Gastrocnemius medialis (tissue), 4 donors: ENCODE data around the gene ANKRD31. TPM values are rescaled to one million over a fixed set of nuclear protein-coding genes. Genes with fewer than 3 reads are reported as not detected.

Experiments
- ATAC-seq, 2 donors: fragments of 150-250 bp; one replicate each; pipeline ENCODE4 v1.9.1; 2016
- DNase-seq, 2 donors: peaks; one replicate each; pipeline ENCODE4 v3.0.0-alpha.2; 2019
- H3K27ac ChIP-seq, 4 donors: fragments of 200-600 bp; sonication (generic); 1 replicate in 1 of 4; 2 replicates in 3 of 4; pipeline ENCODE4 v1.5.1; 2016 to 2018; ENCODE audit warnings: mild to moderate bottlenecking in 2 of 4, moderate library complexity in 1 of 4
- H3K27me3 ChIP-seq, 3 donors: fragments of 200-600 bp; sonication (generic) in 2 of 3; 1 replicate in 1 of 3; 2 replicates in 2 of 3; pipeline versions ENCODE4 v1.5.1 to v1.6.0; 2016 to 2019; ENCODE audit warnings: mild to moderate bottlenecking in 1 of 3, moderate library complexity in 1 of 3
- H3K36me3 ChIP-seq, 2 donors: fragments of 200-600 bp; sonication (generic) in 1 of 2; one replicate each; pipeline ENCODE4 v1.5.1; 2017 to 2018
- H3K4me1 ChIP-seq, 2 donors: fragments of 200-600 bp; sonication (generic) in 1 of 2; one replicate each; pipeline ENCODE4 v1.5.1; 2016 to 2017; ENCODE audit warnings: mild to moderate bottlenecking in 2 of 2
- H3K4me3 ChIP-seq, 4 donors: fragments of 200-600 bp; sonication (generic) in 3 of 4; 1 replicate in 1 of 4; 2 replicates in 3 of 4; pipeline ENCODE4 v1.5.1; 2016 to 2019; ENCODE audit warnings: mild to moderate bottlenecking in 2 of 4
- H3K9me3 ChIP-seq, 3 donors: fragments of 200-600 bp; sonication (generic) in 2 of 3; 1 replicate in 1 of 3; 2 replicates in 2 of 3; pipeline ENCODE4 v1.5.1; 2016 to 2019
- POLR2A ChIP-seq, 2 donors: fragments of 450-650 bp; IDR thresholded peaks; one replicate each; pipeline ENCODE4 v1.6.1; 2017; ENCODE audit warnings: antibody characterized with exemption in 2 of 2, mild to moderate bottlenecking in 2 of 2, moderate library complexity in 2 of 2
- in situ Hi-C, 4 donors: fragments of 200-750 bp; cut with MboI; loops; one replicate each; pipeline versions ENCODE4 v1.15.0 to v1.8.0; 2017; ENCODE audit warnings: low sequenced_read_pairs in 4 of 4
- intact Hi-C: fragments of 100-400 bp; cut with DNase I; formaldehyde crosslinking; loops from one replicate; pipeline ENCODE4 v1.15.1; 2023; ENCODE audit warnings: low total_unique reads
- total RNA-seq, 4 donors: library from RNA; depleted of rRNA; stranded (reverse); fragments of >200 nt; gene quantifications; one replicate each; pipeline versions ENCODE4 v1.1.0 to v1.2.3, GENCODE V29; 2016
- TF ChIP-seq, protein P1 (sequence below), 5 experiments: fragments of 450-650 bp in 3 of 5; fragments of 200-600 bp in 2 of 5; sonication (generic) in 2 of 5; IDR thresholded peaks in 4 of 5; conservative IDR thresholded peaks in 1 of 5; 1 replicate in 4 of 5; 2 replicates in 1 of 5; pipeline ENCODE4 v1.5.1; 2016 to 2019; ENCODE audit warnings: antibody characterized with exemption in 5 of 5, mild to moderate bottlenecking in 3 of 5, moderate library complexity in 3 of 5

The ANKRD31 gene
- total RNA-seq, 4 donors from 2014 or later: 0.03 TPM; not detected in 3

DNA sequence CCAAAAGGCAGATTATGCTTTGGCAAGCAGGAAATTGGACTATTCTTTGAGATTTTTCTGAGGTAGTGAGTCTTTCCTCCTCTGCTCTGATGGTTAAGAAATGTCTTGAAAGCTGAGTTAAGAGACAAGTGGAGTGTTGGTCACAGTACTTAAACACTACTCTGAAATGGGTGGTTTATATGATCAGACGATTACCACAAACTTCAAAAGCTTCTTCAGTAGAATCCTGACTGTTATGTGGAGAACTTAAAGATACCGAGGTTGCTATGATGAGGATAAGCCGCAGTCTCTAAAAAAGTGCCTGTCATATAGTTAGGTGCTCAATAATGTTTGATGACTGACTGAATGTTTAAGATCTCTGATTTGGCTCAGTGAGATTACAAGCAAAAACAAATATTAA is 208.6 kb downstream of the ANKRD31 start:
- H3K4me3 ChIP-seq: no peak overlapping the region
- H3K9me3 ChIP-seq: no peaks in the 10 kb centered on the region
- H3K36me3 ChIP-seq: no peaks in the 10 kb centered on the region
- no peak for TF ChIP-seq POLR2A (IDR thresholded peaks at IDR 0.05)
- TF ChIP-seq, protein P1, sequence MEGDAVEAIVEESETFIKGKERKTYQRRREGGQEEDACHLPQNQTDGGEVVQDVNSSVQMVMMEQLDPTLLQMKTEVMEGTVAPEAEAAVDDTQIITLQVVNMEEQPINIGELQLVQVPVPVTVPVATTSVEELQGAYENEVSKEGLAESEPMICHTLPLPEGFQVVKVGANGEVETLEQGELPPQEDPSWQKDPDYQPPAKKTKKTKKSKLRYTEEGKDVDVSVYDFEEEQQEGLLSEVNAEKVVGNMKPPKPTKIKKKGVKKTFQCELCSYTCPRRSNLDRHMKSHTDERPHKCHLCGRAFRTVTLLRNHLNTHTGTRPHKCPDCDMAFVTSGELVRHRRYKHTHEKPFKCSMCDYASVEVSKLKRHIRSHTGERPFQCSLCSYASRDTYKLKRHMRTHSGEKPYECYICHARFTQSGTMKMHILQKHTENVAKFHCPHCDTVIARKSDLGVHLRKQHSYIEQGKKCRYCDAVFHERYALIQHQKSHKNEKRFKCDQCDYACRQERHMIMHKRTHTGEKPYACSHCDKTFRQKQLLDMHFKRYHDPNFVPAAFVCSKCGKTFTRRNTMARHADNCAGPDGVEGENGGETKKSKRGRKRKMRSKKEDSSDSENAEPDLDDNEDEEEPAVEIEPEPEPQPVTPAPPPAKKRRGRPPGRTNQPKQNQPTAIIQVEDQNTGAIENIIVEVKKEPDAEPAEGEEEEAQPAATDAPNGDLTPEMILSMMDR (IDR thresholded peaks at IDR 0.05 in 4 of 5, conservative IDR thresholded peaks at IDR 0.05 in 1 of 5): no peak
- no peak overlapping the region for H3K27ac ChIP-seq
- ATAC-seq (no peak), DNase-seq (no peak)
- H3K4me1 ChIP-seq: no peaks in the 10 kb centered on the region
- in situ Hi-C loops (no loop called here), intact Hi-C loops (no loop called here)
- H3K27me3 ChIP-seq: no peaks in the 10 kb centered on the region

DNA sequence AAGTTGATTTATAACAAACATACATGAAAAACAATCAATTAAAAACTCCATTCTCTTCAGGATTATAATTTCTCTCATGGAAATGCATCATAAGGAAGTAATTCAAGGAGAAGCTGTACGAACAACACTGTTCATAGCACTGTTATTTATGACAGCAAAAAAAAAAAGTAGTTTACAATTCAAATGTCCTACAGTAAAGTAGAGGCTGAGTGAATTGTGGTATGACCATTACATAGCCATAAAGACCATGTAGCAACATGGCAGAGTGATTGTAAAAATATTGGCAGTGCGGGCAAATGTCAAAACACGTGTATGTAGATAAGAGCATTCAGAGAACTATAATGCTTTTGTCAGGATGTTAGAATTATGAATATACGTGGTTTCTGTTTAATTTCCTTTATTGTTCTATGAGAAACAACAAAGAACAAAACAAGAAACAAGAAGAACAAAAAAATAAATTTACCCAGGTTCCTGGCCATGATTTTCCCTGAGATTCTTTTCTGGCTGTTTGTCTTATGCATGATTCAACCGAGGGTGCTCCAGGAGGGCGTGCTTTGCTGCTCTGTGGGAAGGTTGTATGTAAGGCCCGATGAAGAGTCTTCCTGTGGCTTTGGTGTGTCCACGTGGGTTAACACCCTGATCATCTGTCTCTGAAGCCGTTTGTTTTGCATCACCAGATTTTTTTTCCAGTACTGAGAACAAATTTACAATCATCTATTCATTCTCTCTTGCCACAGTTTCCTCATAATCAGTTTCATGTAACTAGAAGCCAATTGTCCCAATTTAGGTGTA is 213.1 kb downstream of the ANKRD31 start:
- in situ Hi-C loops: no loop called here
- no peak for ATAC-seq

DNA sequence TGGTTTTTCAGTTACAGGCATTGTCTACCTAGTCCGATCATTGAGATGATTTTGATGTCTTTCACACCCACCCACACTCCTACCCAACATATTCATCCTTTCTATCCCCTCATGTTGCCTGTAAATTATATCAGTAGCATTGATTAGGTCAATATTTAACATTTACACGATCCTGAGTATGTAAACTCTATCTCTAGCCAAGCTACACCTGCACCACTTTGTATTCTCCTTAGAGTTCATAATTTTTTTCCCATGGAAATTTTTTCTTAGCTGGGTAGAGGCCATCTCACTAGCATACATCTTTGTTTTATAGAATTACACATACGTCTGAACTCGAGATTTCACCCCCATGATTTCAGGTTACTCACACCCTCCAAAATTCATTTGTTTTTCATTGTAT is 214.9 kb downstream of the ANKRD31 start:
- TF ChIP-seq, protein P1 (IDR thresholded peaks at IDR 0.05 in 4 of 5, conservative IDR thresholded peaks at IDR 0.05 in 1 of 5): no peak
- no peak for ATAC-seq

More for the DNA sequence above, 213.1 kb downstream of the ANKRD31 start:
- H3K9me3 ChIP-seq: no peaks in the 10 kb centered on the region
- no peak overlapping the region for H3K4me3 ChIP-seq
- TF ChIP-seq, protein P1 (IDR thresholded peaks at IDR 0.05 in 4 of 5, conservative IDR thresholded peaks at IDR 0.05 in 1 of 5): no peak
- TF ChIP-seq POLR2A (IDR thresholded peaks at IDR 0.05): no peak
- no peaks in the 10 kb centered on the region for H3K36me3 ChIP-seq
- no peak for DNase-seq
- no peaks in the 10 kb centered on the region for H3K27me3 ChIP-seq
- no peaks in the 10 kb centered on the region for H3K4me1 ChIP-seq
- no peak overlapping the region for H3K27ac ChIP-seq
- intact Hi-C loops: no loop called here

DNA sequence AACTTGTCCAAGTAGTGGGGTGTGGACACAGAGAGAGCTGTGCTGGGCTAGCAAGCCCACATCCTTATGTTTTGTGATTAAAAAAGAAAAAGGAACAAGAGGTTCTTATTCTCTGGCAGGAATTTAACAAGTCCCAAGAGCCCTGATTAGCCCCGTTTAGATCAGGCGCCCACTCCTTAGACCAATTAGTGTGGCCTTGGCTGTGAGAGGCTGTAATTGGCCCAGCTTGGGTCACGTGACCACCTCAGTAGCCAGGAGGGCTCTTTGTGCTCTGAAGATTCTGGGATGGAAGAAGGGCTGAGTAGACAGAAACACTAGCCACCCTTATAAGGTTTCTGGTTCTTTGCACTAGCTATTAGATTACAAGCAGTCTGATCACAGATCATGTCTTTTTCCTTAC is 215.5 kb downstream of the ANKRD31 start:
- no peak for DNase-seq
- H3K4me1 ChIP-seq: no peaks in the 10 kb centered on the region
- in situ Hi-C loops (no loop called here), intact Hi-C loops (no loop called here)
- H3K4me3 ChIP-seq: no peak overlapping the region
- ATAC-seq: no peak
- no peak overlapping the region for H3K27ac ChIP-seq
- H3K36me3 ChIP-seq: no peaks in the 10 kb centered on the region
- TF ChIP-seq, protein P1 (IDR thresholded peaks at IDR 0.05 in 4 of 5, conservative IDR thresholded peaks at IDR 0.05 in 1 of 5): no peak
- no peak for TF ChIP-seq POLR2A (IDR thresholded peaks at IDR 0.05)
- H3K27me3 ChIP-seq: no peaks in the 10 kb centered on the region
- H3K9me3 ChIP-seq: no peaks in the 10 kb centered on the region

More for the DNA sequence above, 214.9 kb downstream of the ANKRD31 start:
- Histone ChIP-seq H3K9me3 (no peaks in the 10 kb centered on the region), H3K4me3 (no peak overlapping the region), H3K36me3 (no peaks in the 10 kb centered on the region), H3K27ac (no peak overlapping the region), H3K27me3 (no peaks in the 10 kb centered on the region), H3K4me1 (no peaks in the 10 kb centered on the region)
- no peak for DNase-seq
- intact Hi-C loops (no loop called here), in situ Hi-C loops (no loop called here)
